Gastrocnemius medialis (tissue), 4 donors: ENCODE data around the gene B3GALT5.

Source experiments
- POLR2A ChIP-seq, 2 donors: fragments of 450-650 bp; IDR thresholded peaks; one replicate each; pipeline ENCODE4 v1.6.1; 2017; ENCODE audit warnings: antibody characterized with exemption in 2 of 2, mild to moderate bottlenecking in 2 of 2, moderate library complexity in 2 of 2
- TF ChIP-seq, protein P1 (sequence below), 5 experiments: fragments of 450-650 bp in 3 of 5; fragments of 200-600 bp in 2 of 5; sonication (generic) in 2 of 5; IDR thresholded peaks in 4 of 5; conservative IDR thresholded peaks in 1 of 5; 1 replicate in 4 of 5; 2 replicates in 1 of 5; pipeline ENCODE4 v1.5.1; 2016 to 2019; ENCODE audit warnings: antibody characterized with exemption in 5 of 5, mild to moderate bottlenecking in 3 of 5, moderate library complexity in 3 of 5

DNA sequence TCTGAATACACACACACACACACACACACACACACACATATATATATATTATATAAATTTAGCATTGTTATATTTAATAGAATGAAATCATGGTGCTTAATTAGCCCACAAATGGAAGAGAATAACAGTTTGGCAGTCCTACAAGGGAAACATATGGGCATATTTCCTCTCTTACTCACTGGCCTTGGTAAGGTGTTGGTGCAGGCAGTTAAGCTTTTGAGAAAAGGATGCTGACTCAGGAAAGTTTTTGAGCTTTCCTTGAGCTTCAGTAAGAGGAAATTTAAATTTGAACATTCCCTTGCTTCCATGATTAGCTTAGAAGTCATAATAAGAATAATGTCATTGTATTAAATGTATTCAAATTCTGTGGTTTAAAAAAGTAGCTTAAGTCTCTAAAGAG lies 37.0 kb upstream of the B3GALT5 start:
- TF ChIP-seq, protein P1, sequence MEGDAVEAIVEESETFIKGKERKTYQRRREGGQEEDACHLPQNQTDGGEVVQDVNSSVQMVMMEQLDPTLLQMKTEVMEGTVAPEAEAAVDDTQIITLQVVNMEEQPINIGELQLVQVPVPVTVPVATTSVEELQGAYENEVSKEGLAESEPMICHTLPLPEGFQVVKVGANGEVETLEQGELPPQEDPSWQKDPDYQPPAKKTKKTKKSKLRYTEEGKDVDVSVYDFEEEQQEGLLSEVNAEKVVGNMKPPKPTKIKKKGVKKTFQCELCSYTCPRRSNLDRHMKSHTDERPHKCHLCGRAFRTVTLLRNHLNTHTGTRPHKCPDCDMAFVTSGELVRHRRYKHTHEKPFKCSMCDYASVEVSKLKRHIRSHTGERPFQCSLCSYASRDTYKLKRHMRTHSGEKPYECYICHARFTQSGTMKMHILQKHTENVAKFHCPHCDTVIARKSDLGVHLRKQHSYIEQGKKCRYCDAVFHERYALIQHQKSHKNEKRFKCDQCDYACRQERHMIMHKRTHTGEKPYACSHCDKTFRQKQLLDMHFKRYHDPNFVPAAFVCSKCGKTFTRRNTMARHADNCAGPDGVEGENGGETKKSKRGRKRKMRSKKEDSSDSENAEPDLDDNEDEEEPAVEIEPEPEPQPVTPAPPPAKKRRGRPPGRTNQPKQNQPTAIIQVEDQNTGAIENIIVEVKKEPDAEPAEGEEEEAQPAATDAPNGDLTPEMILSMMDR (IDR thresholded peaks at IDR 0.05 in 4 of 5, conservative IDR thresholded peaks at IDR 0.05 in 1 of 5), result no peak
- TF ChIP-seq POLR2A (IDR thresholded peaks at IDR 0.05), result no peak
